ENCODE data around the gene DNAH11. TPM values are rescaled to one million over a fixed set of nuclear protein-coding genes. Genes with fewer than 3 reads are reported as not detected.

Gene DNAH11
- total RNA-seq, 2 donors from 2014 or later: 1.6 to 13.3 TPM

Other genes with a start within 250 kb of the DNAH11 start
- gene SP4, start 115.0 kb upstream of the DNAH11 start, total RNA-seq: 10 to 100 TPM; 10.9 to 14.1 TPM

Measured in prostate gland (tissue), 2 donors.